GM21381 (cell line): Measurements from ENCODE around the gene POU6F2.

Experiments
- ATAC-seq: cut with Tn5 transposase; IDR thresholded peaks from one replicate; pipeline ENCODE4 v1.9.1; 2021; ENCODE audit warnings: mild to moderate bottlenecking, moderate library complexity; ENCODE audit not compliant: unreplicated experiment

The POU6F2 gene

GRCh38 chr7:39105720-39106119 is 128.0 kb downstream of the POU6F2 start:
- ATAC-seq: no peak

GRCh38 chr7:39125846-39126245 is 148.1 kb downstream of the POU6F2 start:
- ATAC-seq: no peak

GRCh38 chr7:39127058-39127457 is 149.3 kb downstream of the POU6F2 start:
- no peak for ATAC-seq

- ATAC-seq: no peak
These were observed 150.7 kb downstream of the POU6F2 start for GRCh38 chr7:39128287-39128843.

GRCh38 chr7:39130274-39130673 is 152.6 kb downstream of the POU6F2 start:
- ATAC-seq: no peak

GRCh38 chr7:39130857-39131526 is 153.3 kb downstream of the POU6F2 start:
- no peak for ATAC-seq

GRCh38 chr7:39132306-39132705 is 154.6 kb downstream of the POU6F2 start:
- ATAC-seq: no peak

GRCh38 chr7:39133088-39133487 is 155.4 kb downstream of the POU6F2 start:
- ATAC-seq: no peak

- ATAC-seq: no peak
These were observed 159.8 kb downstream of the POU6F2 start for GRCh38 chr7:39137480-39137879.

- ATAC-seq: no peak
These were observed 165.0 kb downstream of the POU6F2 start for GRCh38 chr7:39142750-39143149.

- ATAC-seq: no peak
These were observed 166.7 kb downstream of the POU6F2 start for GRCh38 chr7:39144420-39144819.

- no peak for ATAC-seq
These were observed 167.6 kb downstream of the POU6F2 start for GRCh38 chr7:39145283-39145682.

GRCh38 chr7:39145935-39146334 is 168.2 kb downstream of the POU6F2 start:
- no peak for ATAC-seq

- no peak for ATAC-seq
These were observed 175.0 kb downstream of the POU6F2 start for GRCh38 chr7:39152701-39153100.

GRCh38 chr7:39153113-39153512 is 175.4 kb downstream of the POU6F2 start:
- ATAC-seq: no peak

- no peak for ATAC-seq
These were observed 175.9 kb downstream of the POU6F2 start for GRCh38 chr7:39153647-39154046.

GRCh38 chr7:39154815-39155214 is 177.1 kb downstream of the POU6F2 start:
- ATAC-seq: no peak

GRCh38 chr7:39158367-39158766 is 180.7 kb downstream of the POU6F2 start:
- no peak for ATAC-seq

GRCh38 chr7:39161903-39162302 is 184.2 kb downstream of the POU6F2 start:
- no peak for ATAC-seq

- ATAC-seq: no peak
These were observed 187.2 kb downstream of the POU6F2 start for GRCh38 chr7:39164887-39165286.

- ATAC-seq: no peak
These were observed 190.8 kb downstream of the POU6F2 start for GRCh38 chr7:39168403-39169098.

GRCh38 chr7:39172137-39172536 is 194.4 kb downstream of the POU6F2 start:
- ATAC-seq: no peak
